CD4-positive, alpha-beta memory T cell (primary cell): ENCODE results near the gene SFT2D1. TPM values are rescaled to one million over a fixed set of nuclear protein-coding genes. Genes with fewer than 3 reads are reported as not detected.
A peak's percentile ranks its signal among the peaks of the same experiment; 100 is the strongest.
"Not testable (repeated sequence)": the region's sequence is repeated elsewhere in the genome, so short reads cannot be mapped to it uniquely, and the experiment has no call there.

Experiments used
- CTCF ChIA-PET: fragments of 350-600 bp; sonication (Branson Sonifier 250); formaldehyde crosslinking; loops from one replicate; lab custom pipeline; 2021; ENCODE audit warnings: inconsistent platforms; ENCODE audit not compliant: partially characterized antibody; lab: Charles Lee
- POLR2A ChIA-PET: fragments of 350-600 bp; sonication (Branson Sonifier 250); formaldehyde crosslinking; loops from one replicate; lab custom pipeline; 2021; ENCODE audit not compliant: partially characterized antibody; lab: Charles Lee
- DNase-seq, 5 donors: peaks; one replicate each; pipeline versions ENCODE4 v3.0.0 to v3.0.0-alpha.2; 2020 to 2022; ENCODE audit warnings: mixed read lengths in 1 of 5
- H3K27ac ChIP-seq: one replicate; pipeline ENCODE4 v1.7.0; 2013; ENCODE audit warnings: low read depth, low read length
- H3K27me3 ChIP-seq: 2 replicates; pipeline ENCODE4 v1.7.0; 2013; ENCODE audit warnings: mild to moderate bottlenecking, low read length, moderate library complexity; ENCODE audit not compliant: insufficient read depth
- H3K36me3 ChIP-seq: 2 replicates; pipeline ENCODE4 v1.7.0; 2013; ENCODE audit warnings: mild to moderate bottlenecking, low read length, moderate library complexity; ENCODE audit not compliant: insufficient read depth
- H3K4me1 ChIP-seq: 2 replicates; pipeline ENCODE4 v1.7.0; 2013; ENCODE audit warnings: mild to moderate bottlenecking, low read length, moderate library complexity; ENCODE audit not compliant: insufficient read depth
- H3K4me3 ChIP-seq, 2 donors: one replicate each; pipeline ENCODE4 v1.7.0; 2013; ENCODE audit warnings: low read length in 2 of 2, mild to moderate bottlenecking in 1 of 2
- H3K9me3 ChIP-seq, 2 donors: one replicate each; pipeline ENCODE4 v1.7.0; 2013; ENCODE audit warnings: low read length in 2 of 2, control low read depth in 1 of 2; ENCODE audit not compliant: control insufficient read depth in 1 of 2
- H3K27ac Mint-ChIP-seq, 7 donors: one replicate each; pipeline ENCODE4 v1.8.0; 2020 to 2021; ENCODE audit warnings: mixed read lengths in 7 of 7, mild to moderate bottlenecking in 6 of 7, inconsistent platforms in 3 of 7, moderate library complexity in 3 of 7
- H3K27me3 Mint-ChIP-seq, 2 donors: one replicate each; pipeline ENCODE4 v1.8.0; 2020 to 2021; ENCODE audit warnings: mixed read lengths in 2 of 2
- H3K36me3 Mint-ChIP-seq, 2 donors: one replicate each; pipeline ENCODE4 v1.8.0; 2020 to 2021; ENCODE audit warnings: mixed read lengths in 2 of 2, inconsistent platforms in 1 of 2, mild to moderate bottlenecking in 1 of 2
- H3K4me1 Mint-ChIP-seq, 4 donors: one replicate each; pipeline ENCODE4 v1.8.0; 2020 to 2021; ENCODE audit warnings: mixed read lengths in 4 of 4, mild to moderate bottlenecking in 1 of 4
- H3K4me3 Mint-ChIP-seq, 8 donors: one replicate each; pipeline ENCODE4 v1.8.0; 2020 to 2021; ENCODE audit warnings: mixed read lengths in 8 of 8, mild to moderate bottlenecking in 7 of 8, moderate library complexity in 6 of 8, inconsistent platforms in 3 of 8
- H3K9me3 Mint-ChIP-seq, 8 donors: one replicate each; pipeline ENCODE4 v1.8.0; 2020 to 2021; ENCODE audit warnings: mixed read lengths in 8 of 8, mild to moderate bottlenecking in 5 of 8, inconsistent platforms in 3 of 8, moderate library complexity in 1 of 8
- intact Hi-C: fragments of 100-400 bp; cut with micrococcal nuclease; formaldehyde crosslinking; loops from one replicate; pipeline ENCODE4 v1.15.1; 2023
- polyA plus RNA-seq, 2 donors: library from polyadenylated mRNA; unstranded; fragments of 300-500 nt; fragmentation: Illumina TruSeq; gene quantifications; one replicate each; pipeline ENCODE4 v1.2.3, GENCODE V29; 2021
- total RNA-seq, 2 experiments: library from RNA; stranded (reverse); gene quantifications; one replicate each; pipeline ENCODE4 v1.2.3, GENCODE V29; 2021

Gene SFT2D1
- total and polyA plus RNA-seq, 4 experiments from 2014 or later, result 37.3 to 70.3 (median 38.9) TPM

DNA sequence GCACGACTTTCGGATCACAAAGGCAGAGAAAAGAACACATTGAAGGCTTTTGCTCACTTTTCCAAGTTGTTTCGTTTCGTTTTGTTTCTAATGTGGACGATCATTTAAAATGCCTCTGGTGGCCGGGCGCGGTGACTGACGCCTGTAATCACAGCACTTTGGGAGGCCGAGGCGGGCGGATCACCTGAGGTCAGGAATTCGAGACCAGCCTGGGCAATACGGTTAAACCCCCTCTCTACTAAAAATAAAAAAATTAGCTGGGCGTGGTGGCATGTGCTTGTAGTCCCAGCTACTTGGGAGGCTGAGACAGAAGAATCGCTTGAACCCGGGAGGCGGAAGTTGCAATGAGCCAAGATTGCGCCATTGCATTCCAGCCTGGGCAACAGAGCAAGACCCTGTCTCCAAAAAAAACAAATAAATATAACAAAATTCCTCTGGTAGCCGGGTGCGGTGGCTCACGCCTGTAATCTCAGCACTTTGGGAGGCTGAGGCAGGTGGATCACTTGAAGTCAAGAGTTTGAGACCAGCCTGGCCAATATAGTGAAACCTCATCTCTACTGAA is 41.5 kb upstream of the SFT2D1 start:
- not testable (repeated sequence) for H3K36me3 Mint-ChIP-seq, H3K4me1 ChIP-seq, H3K36me3 ChIP-seq, H3K9me3 Mint-ChIP-seq, H3K9me3 ChIP-seq, H3K27me3 ChIP-seq, H3K27me3 Mint-ChIP-seq
- ChIA-PET POLR2A (interaction anchor here (0.8 to 1.4 kb wide), 4 partner anchors 27 to 105 kb away, joined by 3 to 4 read pairs (median 4); no protein-coding TSS in a partner anchor), CTCF (interaction anchor here (0.9 kb wide), 1 partner anchor 17 kb away, joined by 3 read pairs; no protein-coding TSS in a partner anchor)
- DNase-seq, result peak in 3 of 5 donors; percentile 47 to 52 (median 50)
- Histone ChIP-seq H3K27ac (peak overlapping the region; percentile 77), H3K4me3 (peak overlapping the region; percentile 63 to 75)
- peaks cover 5 to 18% (median 7%) of the 10 kb centered on the region in 4 donors for H3K4me1 Mint-ChIP-seq
- H3K27ac Mint-ChIP-seq, result peak overlapping the region; percentile 80 to 95 (median 92)
- intact Hi-C loops, result loop anchor here (1.0 to 10.0 kb wide), 7 partner anchors 16 to 243 kb away; partner anchors contain the start of genes RPS6KA2 and SFT2D1
- H3K4me3 Mint-ChIP-seq, result peak overlapping the region; percentile 89 to 92 (median 91)

DNA sequence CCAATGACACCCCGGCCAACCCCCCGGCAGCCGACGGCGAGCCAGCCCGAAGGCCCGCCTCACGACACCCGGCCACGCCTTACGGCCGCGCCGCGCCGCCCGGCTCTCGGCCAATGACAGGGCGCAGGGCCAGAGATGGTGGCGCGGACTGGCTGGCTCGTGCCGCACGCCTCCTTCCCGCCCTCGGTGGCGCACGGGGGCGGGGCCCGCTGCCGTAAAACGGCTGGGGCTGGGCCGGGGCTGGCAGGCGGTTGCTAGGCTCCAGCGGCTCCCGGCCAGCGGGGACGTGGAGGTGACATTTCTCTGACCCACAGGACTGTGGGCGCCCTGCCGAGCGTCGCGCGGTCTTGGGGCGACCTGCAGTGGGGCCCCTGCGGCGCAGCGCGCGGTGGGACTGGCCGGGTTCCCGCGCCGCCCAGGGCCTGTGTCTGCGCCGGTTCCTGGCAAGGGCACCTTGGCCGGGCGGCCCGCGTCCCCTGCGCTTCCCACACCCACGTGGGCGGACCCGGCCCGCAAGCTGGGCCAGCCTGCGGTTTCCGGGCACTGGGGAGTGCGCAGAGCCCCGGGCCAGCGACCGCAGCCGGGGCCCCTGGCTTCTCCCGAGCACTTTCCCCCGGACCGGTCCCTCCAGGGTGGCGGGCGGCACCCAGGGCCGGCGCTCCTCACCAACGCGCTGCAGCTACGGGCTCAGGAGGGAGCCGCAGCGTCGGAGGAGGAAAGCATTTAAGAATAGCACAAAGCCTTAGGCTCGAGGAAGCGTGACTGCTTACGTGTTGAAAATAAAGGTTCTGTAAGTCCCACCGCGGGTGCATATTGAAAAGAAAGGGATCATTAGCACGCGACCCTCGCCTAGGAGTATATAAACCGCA is 40.8 kb upstream of the SFT2D1 start, which contains the start of gene MPC1:
Gene MPC1 (minus strand): TSS at position 8 of the 869 bp plus-strand sequence. CDS start 64 bp downstream, outside the sequence.
- Histone ChIP-seq H3K4me3 (peak within 1 kb of the TSS; percentile 63 to 75), H3K27ac (peak within 1 kb of the TSS; percentile 77), H3K9me3 (no peaks in the 10 kb centered on the region), H3K4me1 (peaks cover 6% of the 10 kb centered on the region), H3K27me3 (no peaks in the 10 kb centered on the region), H3K36me3 (no peaks in the 10 kb centered on the region)
- H3K27me3 Mint-ChIP-seq, result no peaks in the 10 kb centered on the region
- peak within 1 kb of the TSS; percentile 92 to 97 (median 93) for H3K27ac Mint-ChIP-seq
- H3K4me1 Mint-ChIP-seq, result peaks cover 5 to 22% (median 7%) of the 10 kb centered on the region in 4 donors
- intact Hi-C loops, result loop anchor here (1.0 to 10.0 kb wide), 9 partner anchors 17 to 244 kb away; partner anchors contain the start of genes RPS6KA2 and SFT2D1
- ChIA-PET CTCF (interaction anchor here (0.9 kb wide), 1 partner anchor 18 kb away, joined by 3 read pairs; no protein-coding TSS in a partner anchor), POLR2A (interaction anchor here (0.8 to 1.4 kb wide), 4 partner anchors 28 to 106 kb away, joined by 3 to 4 read pairs (median 4); no protein-coding TSS in a partner anchor)
- peak; percentile 93 to 95 (median 94) for DNase-seq
- peaks cover 0 to 7% of the 10 kb centered on the region in 2 donors for H3K36me3 Mint-ChIP-seq
- peak within 1 kb of the TSS; percentile 89 to 96 (median 93) for H3K4me3 Mint-ChIP-seq
- no peaks in the 10 kb centered on the region for H3K9me3 Mint-ChIP-seq

DNA sequence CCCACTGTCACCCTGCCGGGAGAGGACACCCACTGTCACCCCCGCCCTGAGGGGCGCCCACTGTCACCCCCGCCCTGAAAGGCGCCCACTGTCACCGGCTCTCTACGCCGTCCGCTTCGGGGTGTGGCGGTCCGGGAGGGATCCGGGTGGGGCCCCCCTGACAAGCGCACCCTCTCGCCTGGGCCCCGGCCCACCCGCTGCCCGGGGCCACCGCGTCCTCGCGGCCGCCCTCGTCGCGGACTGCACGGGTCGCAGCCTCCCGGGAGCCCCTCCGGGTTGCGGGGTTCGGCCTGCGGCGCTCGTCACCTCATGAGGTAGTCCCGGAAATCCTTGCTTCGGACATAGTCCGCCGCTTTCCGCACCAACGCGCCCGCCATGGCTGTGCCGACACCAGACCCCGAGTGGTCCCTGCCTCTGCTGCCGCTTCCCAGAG is 40.2 kb upstream of the SFT2D1 start:
- intact Hi-C loops, result loop anchor here (1.0 to 10.0 kb wide), 3 partner anchors 69 to 208 kb away; no protein-coding TSS in a partner anchor
- CTCF ChIA-PET, result no interaction called here
- Mint-ChIP-seq H3K9me3 (no peaks in the 10 kb centered on the region), H3K4me3 (peak overlapping the region; percentile 87 to 96 (median 93)), H3K27ac (peak overlapping the region in 6 of 7 donors; percentile 89 to 97 (median 92)), H3K36me3 (peaks cover 0 to 7% of the 10 kb centered on the region in 2 donors), H3K4me1 (peaks cover 5 to 23% (median 7%) of the 10 kb centered on the region in 4 donors), H3K27me3 (no peaks in the 10 kb centered on the region)
- H3K4me1 ChIP-seq, result peaks cover 6% of the 10 kb centered on the region
- POLR2A ChIA-PET, result interaction anchor here (1.5 to 1.7 kb wide), 2 partner anchors 32 to 49 kb away, joined by 3 to 9 read pairs; no protein-coding TSS in a partner anchor
- peak overlapping the region; percentile 37 to 63 for H3K4me3 ChIP-seq
- H3K36me3 ChIP-seq, result no peaks in the 10 kb centered on the region
- H3K27me3 ChIP-seq, result no peaks in the 10 kb centered on the region
- peak overlapping the region; percentile 77 for H3K27ac ChIP-seq
- DNase-seq, result no peak
- H3K9me3 ChIP-seq, result no peaks in the 10 kb centered on the region

DNA sequence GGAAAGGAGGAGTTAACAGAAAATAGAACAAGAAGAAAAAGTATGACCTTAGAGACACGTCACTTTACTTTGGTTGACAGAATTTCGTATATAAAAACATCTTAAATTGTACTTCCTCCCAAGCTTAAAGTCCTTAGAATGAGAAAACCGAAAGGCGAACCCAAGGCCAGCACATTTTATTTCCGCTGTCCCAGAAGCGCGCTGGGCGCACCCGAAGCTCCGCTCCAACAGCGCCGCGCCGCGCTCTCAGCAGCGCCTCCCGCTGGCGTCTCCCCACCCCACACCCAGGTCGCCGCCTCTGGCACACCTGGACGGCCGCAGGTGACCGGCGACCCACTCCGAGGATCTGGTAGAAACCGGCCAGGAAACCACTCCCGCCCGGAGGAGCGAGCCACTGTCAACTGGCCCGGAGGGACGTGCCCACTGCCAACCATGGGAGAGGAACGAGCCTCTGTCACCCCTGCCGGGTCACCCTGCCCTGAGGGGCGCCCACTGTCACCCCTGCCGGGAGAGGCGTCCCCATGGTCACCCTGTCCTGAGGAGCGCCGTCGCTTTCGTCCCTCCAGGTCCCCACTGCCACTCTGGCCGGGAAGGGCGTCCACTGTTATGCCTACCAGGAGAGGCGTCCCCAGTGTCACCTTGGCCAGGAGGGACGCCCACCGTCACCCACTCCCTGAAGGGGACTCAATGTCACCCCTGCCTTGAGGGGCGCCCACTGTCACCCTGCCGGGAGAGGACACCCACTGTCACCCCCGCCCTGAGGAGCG is 39.6 kb upstream of the SFT2D1 start:
- H3K4me1 Mint-ChIP-seq, result peaks cover 5 to 23% (median 7%) of the 10 kb centered on the region in 4 donors
- H3K27ac Mint-ChIP-seq, result peak overlapping the region; percentile 86 to 97 (median 91)
- Histone ChIP-seq H3K36me3 (no peaks in the 10 kb centered on the region), H3K27ac (peak overlapping the region; percentile 77), H3K27me3 (no peaks in the 10 kb centered on the region), H3K9me3 (no peaks in the 10 kb centered on the region), H3K4me3 (peak overlapping the region; percentile 37 to 63), H3K4me1 (peaks cover 6% of the 10 kb centered on the region)
- H3K4me3 Mint-ChIP-seq, result peak overlapping the region; percentile 87 to 96 (median 93)
- CTCF ChIA-PET, result interaction anchor here (0.6 to 4.4 kb wide), 41 partner anchors 8 to 741 kb away, joined by 3 to 44 read pairs (median 4); partner anchors contain the start of genes CCR6, PRR18, RPS6KA2 and SFT2D1
- intact Hi-C loops, result loop anchor here (1.0 to 10.0 kb wide), 3 partner anchors 69 to 207 kb away; no protein-coding TSS in a partner anchor
- POLR2A ChIA-PET, result interaction anchor here (0.6 to 1.7 kb wide), 6 partner anchors 17 to 48 kb away, joined by 3 to 9 read pairs (median 4); no protein-coding TSS in a partner anchor
- H3K9me3 Mint-ChIP-seq, result no peaks in the 10 kb centered on the region
- peaks cover 0 to 7% of the 10 kb centered on the region in 2 donors for H3K36me3 Mint-ChIP-seq
- no peaks in the 10 kb centered on the region for H3K27me3 Mint-ChIP-seq
- peak; percentile 61 to 68 (median 64) for DNase-seq

DNA sequence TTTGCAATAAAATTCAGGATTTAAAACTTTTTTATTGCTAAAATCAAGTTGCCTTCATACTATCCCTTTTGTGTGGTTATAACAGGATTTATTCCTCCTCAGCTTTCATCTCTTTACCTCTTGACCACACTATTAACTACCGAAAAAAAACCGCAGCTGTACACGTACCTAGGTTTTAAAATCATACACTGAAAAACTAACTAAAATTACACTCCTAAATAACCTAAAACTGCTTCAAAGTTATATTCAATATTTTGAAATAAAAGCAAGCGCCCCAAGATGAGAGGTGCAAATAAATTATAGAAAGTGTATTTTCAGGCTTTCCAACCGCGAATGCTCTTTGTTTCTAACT is 39.0 kb upstream of the SFT2D1 start:
- intact Hi-C loops, result loop anchor here (10.0 kb wide), 1 partner anchor 207 kb away; no protein-coding TSS in a partner anchor
- ChIA-PET POLR2A (interaction anchor here (0.6 to 1.7 kb wide), 6 partner anchors 17 to 47 kb away, joined by 3 to 9 read pairs (median 4); no protein-coding TSS in a partner anchor), CTCF (interaction anchor here (0.6 to 4.4 kb wide), 41 partner anchors 9 to 742 kb away, joined by 3 to 44 read pairs (median 4); partner anchors contain the start of genes CCR6, PRR18, RPS6KA2 and SFT2D1)
- Histone ChIP-seq H3K4me3 (peak overlapping the region in 1 of 2 donors; percentile 63), H3K27me3 (no peaks in the 10 kb centered on the region), H3K27ac (no peak overlapping the region), H3K9me3 (no peaks in the 10 kb centered on the region), H3K4me1 (peaks cover 6% of the 10 kb centered on the region), H3K36me3 (no peaks in the 10 kb centered on the region)
- no peak for DNase-seq
- no peaks in the 10 kb centered on the region for H3K27me3 Mint-ChIP-seq
- H3K27ac Mint-ChIP-seq, result peak overlapping the region; percentile 86 to 97 (median 91)
- peaks cover 0 to 7% of the 10 kb centered on the region in 2 donors for H3K36me3 Mint-ChIP-seq
- H3K4me3 Mint-ChIP-seq, result peak overlapping the region; percentile 87 to 96 (median 93)
- no peaks in the 10 kb centered on the region for H3K9me3 Mint-ChIP-seq
- peaks cover 5 to 23% (median 7%) of the 10 kb centered on the region in 4 donors for H3K4me1 Mint-ChIP-seq

DNA sequence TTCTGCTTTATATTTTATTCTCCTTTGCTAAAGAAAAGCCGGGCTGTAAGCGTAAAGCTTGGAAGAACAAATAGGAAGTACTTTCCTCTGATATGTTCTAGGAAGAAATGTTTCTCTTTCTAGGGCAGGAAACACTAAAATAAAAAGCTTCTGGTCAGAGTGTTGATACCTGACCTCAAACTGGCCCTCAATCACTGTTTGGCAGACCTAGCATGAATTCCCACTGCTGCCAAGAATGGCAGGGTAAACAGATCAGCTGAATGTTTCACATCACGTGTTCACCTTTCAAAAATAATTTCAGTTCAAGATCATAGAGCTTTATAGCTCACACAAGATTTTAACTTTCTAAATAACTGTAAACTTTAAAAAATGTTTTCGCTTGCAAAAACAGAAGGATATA is 37.5 kb upstream of the SFT2D1 start:
- peak overlapping the region in 1 of 7 donors; percentile 35 for H3K27ac Mint-ChIP-seq

More for the DNA sequence above, 37.5 kb upstream of the SFT2D1 start:
- Mint-ChIP-seq H3K4me3 (no peak overlapping the region), H3K9me3 (no peaks in the 10 kb centered on the region), H3K36me3 (peaks cover under 1 to 7% of the 10 kb centered on the region in 2 donors), H3K27me3 (no peaks in the 10 kb centered on the region), H3K4me1 (peaks cover 5 to 23% (median 7%) of the 10 kb centered on the region in 4 donors)
- no peaks in the 10 kb centered on the region for H3K36me3 ChIP-seq
- CTCF ChIA-PET, result interaction anchor here (1.2 to 4.4 kb wide), 7 partner anchors 10 to 104 kb away, joined by 4 to 44 read pairs (median 10); no protein-coding TSS in a partner anchor
- no peak overlapping the region for H3K4me3 ChIP-seq
- intact Hi-C loops, result loop anchor here (10.0 kb wide), 1 partner anchor 205 kb away; no protein-coding TSS in a partner anchor
- no peaks in the 10 kb centered on the region for H3K27me3 ChIP-seq
- no peaks in the 10 kb centered on the region for H3K9me3 ChIP-seq
- peaks cover 6% of the 10 kb centered on the region for H3K4me1 ChIP-seq
- POLR2A ChIA-PET, result interaction anchor here (1.0 kb wide), 1 partner anchor 37 kb away, joined by 3 read pairs; the partner anchor contains the start of gene SFT2D1
- H3K27ac ChIP-seq, result no peak overlapping the region
- DNase-seq, result no peak
